HG03565 (cell line): ENCODE measurements around the gene ZNF732.
"Not testable (repeated sequence)": the region's sequence is repeated elsewhere in the genome, so short reads cannot be mapped to it uniquely, and the experiment has no call there.

ENCODE experiments used
- ATAC-seq: cut with Tn5 transposase; IDR thresholded peaks from one replicate; pipeline ENCODE4 v1.9.1; 2021; ENCODE audit warnings: mild to moderate bottlenecking, moderate library complexity; ENCODE audit not compliant: unreplicated experiment

The ZNF732 gene

GRCh38 chr4:256492-256891 is 48.8 kb downstream of the ZNF732 start:
- no peak for ATAC-seq

- no peak for ATAC-seq
Observed at GRCh38 chr4:253936-254756, 51.1 kb downstream of the ZNF732 start.

DNA sequence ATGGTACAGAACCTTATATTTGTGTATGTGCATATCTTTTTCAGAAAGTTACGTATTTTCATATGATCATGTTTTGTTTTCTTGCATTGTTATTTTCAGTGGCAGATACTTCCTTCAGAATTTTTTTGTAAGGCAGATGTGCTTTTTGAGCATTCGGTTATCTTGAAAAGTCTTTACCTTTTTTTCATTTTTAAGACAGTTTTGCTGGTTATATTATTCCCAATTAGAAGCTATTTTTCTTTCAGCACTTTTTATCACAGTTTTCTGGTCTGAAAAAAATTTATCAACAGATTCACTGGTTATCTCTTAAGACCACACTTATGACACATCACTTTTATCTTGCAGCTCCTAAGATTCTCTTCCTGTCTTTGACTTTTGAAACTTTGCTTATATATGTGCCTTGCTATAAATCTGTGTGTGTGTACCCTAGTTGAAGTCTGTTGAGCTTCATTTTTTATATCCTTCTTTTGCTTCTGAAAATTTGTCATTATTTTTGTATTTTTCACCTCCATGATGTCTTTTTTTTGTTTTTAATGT is 53.1 kb downstream of the ZNF732 start:
- ATAC-seq, result no peak

GRCh38 chr4:244471-244870 is 60.8 kb downstream of the ZNF732 start:
- ATAC-seq, result no peak

DNA sequence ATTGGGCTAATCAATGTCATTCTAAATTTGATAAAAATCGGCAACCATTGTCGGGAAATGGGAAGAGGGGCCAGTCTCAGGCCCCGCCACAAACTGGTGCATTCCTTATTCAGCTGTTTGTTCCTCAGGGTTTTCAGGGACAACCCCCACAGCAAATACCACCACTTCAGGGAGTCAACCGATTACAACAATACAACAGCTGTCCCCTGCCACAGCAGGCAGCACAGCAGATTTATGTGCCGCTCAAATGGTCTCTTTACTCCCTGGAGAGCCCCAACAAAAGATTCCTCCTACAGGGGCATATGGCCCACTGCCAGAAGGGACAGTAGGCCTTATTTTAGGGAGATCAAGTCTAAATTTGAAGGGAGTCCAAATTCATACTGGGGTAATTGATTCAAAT is 61.8 kb downstream of the ZNF732 start:
- no peak for ATAC-seq

GRCh38 chr4:242121-242848 is 63.0 kb downstream of the ZNF732 start:
- ATAC-seq, result peak; percentile 61

- not testable (repeated sequence) for ATAC-seq
Observed at GRCh38 chr4:241411-241810, 63.9 kb downstream of the ZNF732 start.

DNA sequence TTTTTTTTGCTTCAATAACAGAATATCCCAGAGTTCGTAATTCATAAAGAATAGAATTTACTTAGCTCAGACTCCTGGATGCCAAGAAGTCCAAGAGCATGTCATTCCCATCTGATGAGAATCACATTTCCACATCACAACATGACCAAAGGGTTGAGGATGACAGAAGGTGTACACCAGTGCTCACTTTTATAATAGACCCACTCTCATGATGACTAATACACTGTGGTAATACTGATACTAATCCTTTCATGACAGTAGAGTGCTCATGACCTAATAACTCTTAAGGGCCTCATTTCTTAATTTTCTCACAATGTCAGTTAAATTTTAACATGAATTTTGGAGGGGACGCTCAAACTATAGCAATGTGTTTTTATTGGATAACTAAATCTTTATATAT is 69.2 kb downstream of the ZNF732 start:
- ATAC-seq, result no peak

DNA sequence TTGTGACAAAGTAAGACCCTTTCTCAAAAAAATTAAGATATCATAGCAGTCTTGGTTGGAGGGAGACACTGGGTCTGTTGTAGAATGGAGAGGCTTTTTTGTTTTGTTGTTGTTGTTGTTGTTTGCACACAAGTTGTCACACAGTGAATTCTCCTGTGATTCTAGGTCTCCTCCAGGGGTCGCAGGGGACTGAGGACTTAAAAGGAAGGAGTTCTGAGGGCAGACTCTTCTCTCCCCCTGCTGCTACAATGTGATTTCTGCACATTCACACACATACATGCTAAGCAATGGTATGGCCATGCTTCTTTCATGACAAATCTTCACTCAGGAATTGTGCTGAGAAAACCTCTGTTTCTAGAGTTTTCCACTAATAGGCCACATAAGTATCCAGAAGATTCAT is 71.1 kb downstream of the ZNF732 start:
- ATAC-seq, result no peak

DNA sequence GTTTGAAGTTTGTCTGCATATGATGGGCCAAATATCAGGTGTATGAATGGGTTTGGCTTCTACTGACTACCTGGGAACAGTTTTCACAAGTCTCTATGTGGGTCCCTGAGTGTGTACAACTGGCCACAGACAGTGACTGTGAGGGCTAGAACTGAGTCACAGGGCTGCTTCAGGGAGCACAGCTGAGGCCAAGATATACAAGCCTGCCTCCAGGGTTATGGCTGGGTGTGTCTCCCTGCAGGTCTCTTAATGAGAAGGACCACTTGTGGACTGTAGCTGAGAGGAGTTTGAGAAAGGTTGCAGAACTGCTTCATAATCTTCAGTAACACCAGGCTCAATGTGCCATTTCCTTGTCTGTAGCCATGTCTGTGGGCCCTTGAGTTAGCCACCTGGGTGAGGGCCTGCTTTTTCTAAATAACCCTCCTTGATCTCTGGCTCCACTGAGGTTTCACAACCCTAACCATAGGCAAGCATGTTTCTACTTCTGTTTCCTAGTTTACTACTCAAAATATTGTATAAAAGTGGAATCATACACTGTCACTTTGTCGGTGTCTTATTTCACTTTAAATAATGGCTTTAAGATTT is 81.3 kb downstream of the ZNF732 start:
- no peak for ATAC-seq
